ENCODE results near the gene CNNM2. TPM values are rescaled to one million over a fixed set of nuclear protein-coding genes. Genes with fewer than 3 reads are reported as not detected.

The CNNM2 gene
- polyA plus RNA-seq, 1 of the 3 experiments (the other 2 are of a cell fraction): 4.0 TPM

DNA sequence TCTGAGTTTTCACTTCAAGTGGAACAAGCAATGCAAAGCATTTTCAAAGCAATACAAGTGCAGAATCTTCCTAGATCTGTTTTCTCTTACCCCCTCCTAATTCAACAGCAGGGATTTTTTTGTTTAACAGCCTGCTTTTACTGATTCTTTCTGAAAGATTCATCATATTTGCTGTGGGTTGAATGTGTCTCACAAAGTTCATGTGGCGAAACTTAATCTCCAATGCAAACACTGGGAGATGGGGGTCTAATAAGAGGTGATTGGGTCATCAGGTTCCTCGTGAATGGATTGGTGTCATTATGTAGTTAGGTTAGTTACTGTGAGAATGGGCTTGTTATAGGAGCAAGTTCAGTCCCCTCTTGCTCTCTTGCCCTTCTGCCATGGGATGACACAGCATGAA lies 107.6 kb downstream of the CNNM2 start:
- Histone ChIP-seq H3K4me2 (no peak overlapping the region), H4K20me1 (ENCODE audit: insufficient read depth) (no peaks in the 10 kb centered on the region), H3K9ac (no peak overlapping the region), H3K27me3 (ENCODE audit: insufficient read depth) (no peaks in the 10 kb centered on the region), H2AFZ (ENCODE audit: low read depth) (no peak overlapping the region), H3F3A (replicated peaks; ENCODE audit: insufficient read depth) (no peaks in the 10 kb centered on the region), H3K79me2 (ENCODE audit: insufficient read depth) (no peaks in the 10 kb centered on the region), H3K27ac (ENCODE audit: low read depth in 2 of 2, low read length in 1 of 2) (no peak overlapping the region), H3K36me3 (replicated peaks in 1 of 2; ENCODE audit: control insufficient read depth in 1 of 2, insufficient read depth in 2 of 2, low read length in 1 of 2) (no peaks in the 10 kb centered on the region), H3K4me3 (ENCODE audit: low read depth in 2 of 2, low read length in 1 of 2) (no peak overlapping the region), H3K9me3 (no peaks in the 10 kb centered on the region), H3K4me1 (ENCODE audit: control insufficient read depth in 1 of 2, insufficient read depth in 2 of 2, low read depth in 1 of 2, low read length in 1 of 2) (no peaks in the 10 kb centered on the region), H3K9me2 (no peaks in the 10 kb centered on the region)
- no peak for DNase-seq
- ChIA-PET CTCF (no interaction called here), POLR2A (no interaction called here)
- no peak for TF ChIP-seq FOXJ3 (CRISPR knock-in tag; IDR thresholded peaks at IDR 0.05)
- TF ChIP-seq EZH2phosphoT487 (IDR thresholded peaks at IDR 0.05; ENCODE audit: borderline replicate concordance, low read depth): no peak
- TF ChIP-seq JUND (IDR thresholded peaks at IDR 0.05): no peak
- TF ChIP-seq FOSL2 (IDR thresholded peaks at IDR 0.05; ENCODE audit: borderline replicate concordance, low read depth): no peak
- TF ChIP-seq, protein P1, sequence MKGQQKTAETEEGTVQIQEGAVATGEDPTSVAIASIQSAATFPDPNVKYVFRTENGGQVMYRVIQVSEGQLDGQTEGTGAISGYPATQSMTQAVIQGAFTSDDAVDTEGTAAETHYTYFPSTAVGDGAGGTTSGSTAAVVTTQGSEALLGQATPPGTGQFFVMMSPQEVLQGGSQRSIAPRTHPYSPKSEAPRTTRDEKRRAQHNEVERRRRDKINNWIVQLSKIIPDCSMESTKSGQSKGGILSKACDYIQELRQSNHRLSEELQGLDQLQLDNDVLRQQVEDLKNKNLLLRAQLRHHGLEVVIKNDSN (IDR thresholded peaks at IDR 0.05; ENCODE audit: borderline replicate concordance, low read depth): no peak
- TF ChIP-seq MEF2A (IDR thresholded peaks at IDR 0.05; ENCODE audit: borderline replicate concordance, low read depth): no peak
- TF ChIP-seq RXRA (IDR thresholded peaks at IDR 0.05; ENCODE audit: borderline replicate concordance, low read depth): no peak
- no peak for TF ChIP-seq MXI1 (IDR thresholded peaks at IDR 0.05; ENCODE audit: low read depth, low read length)
- 81% methylated on average over 2 of the region's 2 CpGs for WGBS (ENCODE audit: low lambda C conversion rate)

DNA sequence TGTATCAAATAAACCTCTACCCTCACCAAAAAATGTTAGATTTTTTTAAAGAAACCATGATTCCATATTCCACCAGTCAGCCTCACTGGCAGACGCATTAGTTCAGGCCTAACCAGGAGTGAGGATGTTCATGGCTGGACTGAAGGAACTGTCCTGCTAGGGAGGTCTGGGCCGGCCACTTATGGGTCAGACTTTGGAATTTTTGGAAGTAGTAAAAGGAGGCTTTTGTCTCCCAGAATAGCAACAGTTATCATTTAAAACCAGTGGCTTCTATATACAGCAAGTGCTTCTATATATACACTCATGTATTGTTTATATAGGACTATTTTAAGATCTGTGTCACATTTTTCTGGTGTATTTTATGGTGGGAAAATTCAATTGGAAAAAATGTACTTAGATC lies 120.5 kb downstream of the CNNM2 start:
- TF ChIP-seq TCF12 (IDR thresholded peaks at IDR 0.05) (no peak), FOXJ3 (CRISPR knock-in tag; IDR thresholded peaks at IDR 0.05) (no peak)
- no peak overlapping the region for H3K9ac ChIP-seq
- no peak overlapping the region for H3K4me2 ChIP-seq
- no peak for DNase-seq
- H4K20me1 ChIP-seq (ENCODE audit: insufficient read depth): no peaks in the 10 kb centered on the region
- H3K36me3 ChIP-seq (replicated peaks in 1 of 2; ENCODE audit: control insufficient read depth in 1 of 2, insufficient read depth in 2 of 2, low read length in 1 of 2): no peaks in the 10 kb centered on the region
- CTCF ChIA-PET: no interaction called here
- no peak overlapping the region for H3K27ac ChIP-seq (ENCODE audit: low read depth in 2 of 2, low read length in 1 of 2)
- no peak overlapping the region for H2AFZ ChIP-seq (ENCODE audit: low read depth)
- H3K27me3 ChIP-seq (ENCODE audit: insufficient read depth): no peaks in the 10 kb centered on the region
- no peaks in the 10 kb centered on the region for H3K79me2 ChIP-seq (ENCODE audit: insufficient read depth)
- H3K9me2 ChIP-seq: no peaks in the 10 kb centered on the region
- H3K4me3 ChIP-seq (ENCODE audit: low read depth in 2 of 2, low read length in 1 of 2): no peak overlapping the region
- H3K9me3 ChIP-seq: no peaks in the 10 kb centered on the region
- WGBS (ENCODE audit: low lambda C conversion rate): 95% methylated on average over 2 of the region's 2 CpGs
- POLR2A ChIA-PET: no interaction called here
- H3F3A ChIP-seq (replicated peaks; ENCODE audit: insufficient read depth): no peaks in the 10 kb centered on the region
- no peaks in the 10 kb centered on the region for H3K4me1 ChIP-seq (ENCODE audit: control insufficient read depth in 1 of 2, insufficient read depth in 2 of 2, low read depth in 1 of 2, low read length in 1 of 2)

DNA sequence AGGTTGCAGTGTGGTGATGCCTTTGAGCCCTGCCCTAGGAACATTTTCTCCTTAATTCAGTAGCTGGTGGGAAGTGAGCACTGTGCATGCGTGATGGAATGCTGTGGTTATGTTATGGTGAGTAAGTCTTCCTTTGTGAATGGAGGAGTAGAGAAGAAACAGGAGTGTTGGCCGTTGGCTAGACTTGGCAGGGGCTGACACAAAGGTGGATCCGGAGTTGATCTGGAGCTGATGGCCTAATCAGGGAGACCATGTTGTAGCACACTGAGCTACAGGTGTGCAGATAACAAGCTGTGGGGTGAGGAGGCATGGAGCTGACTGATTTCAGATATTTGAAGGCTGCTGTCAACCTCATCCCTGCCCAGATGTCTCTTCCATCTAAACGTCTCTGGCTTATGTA lies 122.3 kb downstream of the CNNM2 start:
- H3K27ac ChIP-seq (ENCODE audit: low read depth in 2 of 2, low read length in 1 of 2): no peak overlapping the region

More for the DNA sequence above, 122.3 kb downstream of the CNNM2 start:
- TF ChIP-seq, protein P2, sequence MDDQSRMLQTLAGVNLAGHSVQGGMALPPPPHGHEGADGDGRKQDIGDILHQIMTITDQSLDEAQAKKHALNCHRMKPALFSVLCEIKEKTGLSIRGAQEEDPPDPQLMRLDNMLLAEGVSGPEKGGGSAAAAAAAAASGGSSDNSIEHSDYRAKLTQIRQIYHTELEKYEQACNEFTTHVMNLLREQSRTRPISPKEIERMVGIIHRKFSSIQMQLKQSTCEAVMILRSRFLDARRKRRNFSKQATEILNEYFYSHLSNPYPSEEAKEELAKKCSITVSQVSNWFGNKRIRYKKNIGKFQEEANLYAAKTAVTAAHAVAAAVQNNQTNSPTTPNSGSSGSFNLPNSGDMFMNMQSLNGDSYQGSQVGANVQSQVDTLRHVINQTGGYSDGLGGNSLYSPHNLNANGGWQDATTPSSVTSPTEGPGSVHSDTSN (IDR thresholded peaks at IDR 0.05): no peak
- Histone ChIP-seq H3K79me2 (ENCODE audit: insufficient read depth) (no peaks in the 10 kb centered on the region), H3K4me2 (no peak overlapping the region), H3K9me3 (no peaks in the 10 kb centered on the region), H4K20me1 (ENCODE audit: insufficient read depth) (no peaks in the 10 kb centered on the region), H2AFZ (ENCODE audit: low read depth) (no peak overlapping the region), H3F3A (replicated peaks; ENCODE audit: insufficient read depth) (no peaks in the 10 kb centered on the region), H3K4me1 (ENCODE audit: control insufficient read depth in 1 of 2, insufficient read depth in 2 of 2, low read depth in 1 of 2, low read length in 1 of 2) (no peaks in the 10 kb centered on the region), H3K4me3 (ENCODE audit: low read depth in 2 of 2, low read length in 1 of 2) (no peak overlapping the region), H3K9me2 (no peaks in the 10 kb centered on the region), H3K27me3 (ENCODE audit: insufficient read depth) (no peaks in the 10 kb centered on the region), H3K36me3 (replicated peaks in 1 of 2; ENCODE audit: control insufficient read depth in 1 of 2, insufficient read depth in 2 of 2, low read length in 1 of 2) (no peaks in the 10 kb centered on the region), H3K9ac (no peak overlapping the region)
- ChIA-PET POLR2A (no interaction called here), CTCF (interaction anchor here (0.8 to 1.6 kb wide), 6 partner anchors 12 to 205 kb away, joined by 3 to 5 read pairs (median 4); no protein-coding TSS in a partner anchor)
- no peak for DNase-seq
- 79% methylated on average over 4 of the region's 4 CpGs for WGBS (ENCODE audit: low lambda C conversion rate)

Data from SK-N-SH (cell line).